ENCODE results near the gene RBM7. TPM values are rescaled to one million over a fixed set of nuclear protein-coding genes. Genes with fewer than 3 reads are reported as not detected.
A peak's percentile ranks its signal among the peaks of the same experiment; 100 is the strongest.

The RBM7 gene
- total RNA-seq, 1 donor from 2014 or later, result 37.6 TPM

- no peak for DNase-seq (ENCODE audit: low spot score)
- H3K27me3 Mint-ChIP-seq (ENCODE audit: low read depth), result no peaks in the 10 kb centered on the region
Observed at GRCh38 chr11:114397349-114397982, 3.0 kb upstream of the RBM7 start.

DNA sequence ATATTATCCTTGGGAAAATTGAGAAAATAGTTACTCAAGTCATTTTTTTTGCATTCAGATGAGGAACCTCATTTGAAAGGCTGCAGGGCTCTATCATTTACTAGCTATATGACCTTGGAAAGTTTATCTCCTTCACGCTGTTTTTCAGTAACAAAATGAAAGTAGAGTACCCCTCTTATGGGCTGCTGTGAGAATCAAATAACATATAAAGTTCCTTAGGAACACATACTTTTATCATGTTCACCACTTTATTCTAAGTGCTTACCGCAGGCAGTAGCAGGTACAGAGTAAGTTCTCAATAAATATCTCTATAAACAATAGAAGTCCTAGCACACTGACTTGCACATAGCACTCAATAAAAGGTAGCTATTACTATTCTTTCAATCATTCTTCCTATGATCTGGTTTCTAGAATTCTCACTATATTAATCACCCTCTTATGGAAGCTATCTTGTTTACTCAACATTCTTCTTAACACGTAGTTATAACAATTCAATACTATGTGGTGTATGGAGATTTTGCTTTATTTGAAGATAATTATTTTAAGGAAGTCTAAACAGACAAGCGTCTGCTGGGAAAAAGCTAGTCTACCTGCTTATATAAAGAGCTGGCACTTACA, 2.1 kb upstream of the RBM7 start:
- Mint-ChIP-seq H3K27me3 (ENCODE audit: low read depth) (no peaks in the 10 kb centered on the region), H3K4me1 (ENCODE audit: low read depth) (peaks cover 35% of the 10 kb centered on the region), H3K36me3 (ENCODE audit: low read depth) (peaks cover 4% of the 10 kb centered on the region), H3K9me3 (ENCODE audit: low read depth) (no peaks in the 10 kb centered on the region), H3K4me3 (ENCODE audit: unreplicated experiment) (no peak overlapping the region), H3K27ac (ENCODE audit: unreplicated experiment) (no peak overlapping the region)
- no peak for TF ChIP-seq CTCF (IDR thresholded peaks at IDR 0.05)
- no peak for DNase-seq (ENCODE audit: low spot score)

More at GRCh38 chr11:114397349-114397982, 3.0 kb upstream of the RBM7 start:
- H3K36me3 Mint-ChIP-seq (ENCODE audit: low read depth), result peaks cover 2% of the 10 kb centered on the region
- no peaks in the 10 kb centered on the region for H3K9me3 Mint-ChIP-seq (ENCODE audit: low read depth)
- no peak overlapping the region for H3K27ac Mint-ChIP-seq (ENCODE audit: unreplicated experiment)
- H3K4me1 Mint-ChIP-seq (ENCODE audit: low read depth), result peaks cover 29% of the 10 kb centered on the region
- no peak for TF ChIP-seq CTCF (IDR thresholded peaks at IDR 0.05)
- no peak overlapping the region for H3K4me3 Mint-ChIP-seq (ENCODE audit: unreplicated experiment)

DNA sequence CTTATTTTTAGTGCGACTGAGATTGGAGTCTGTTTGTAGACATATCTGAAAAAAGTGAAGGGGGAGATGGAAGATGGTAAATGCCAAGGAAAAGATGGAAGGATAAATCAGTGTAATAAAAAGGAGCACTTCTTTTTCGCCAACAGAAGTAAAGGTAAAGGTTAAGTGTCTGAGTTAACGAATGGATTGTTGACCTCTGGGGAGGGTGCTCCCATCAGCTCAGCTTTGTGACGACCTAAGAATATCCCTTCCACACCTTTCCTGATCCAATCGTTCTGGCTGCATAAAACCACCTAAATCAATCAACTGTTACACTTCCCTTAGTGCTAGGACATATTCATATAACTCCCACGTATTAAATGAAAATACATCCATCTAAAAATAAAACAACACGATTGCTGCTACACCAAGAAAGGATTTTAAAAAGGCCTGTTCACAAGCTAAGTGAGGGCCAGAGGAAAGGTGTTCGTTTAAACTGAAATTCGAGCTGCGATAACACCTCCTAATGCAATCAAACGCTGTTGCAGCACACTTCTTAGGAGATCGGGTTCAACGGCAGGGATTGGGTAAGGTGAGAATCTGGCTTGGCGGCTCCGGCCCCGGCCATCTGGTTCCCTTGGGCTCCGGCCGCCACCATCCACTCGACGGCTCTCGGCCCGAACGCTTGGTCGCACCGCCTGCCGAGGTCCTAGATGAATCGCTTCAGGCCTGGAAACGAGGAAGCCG, 813 bp upstream of the RBM7 start:
- H3K27ac Mint-ChIP-seq (ENCODE audit: unreplicated experiment), result peak overlapping the region; percentile 100
- no peak for TF ChIP-seq CTCF (IDR thresholded peaks at IDR 0.05)
- H3K36me3 Mint-ChIP-seq (ENCODE audit: low read depth), result peaks cover 8% of the 10 kb centered on the region
- no peaks in the 10 kb centered on the region for H3K9me3 Mint-ChIP-seq (ENCODE audit: low read depth)
- no peak for DNase-seq (ENCODE audit: low spot score)
- peak overlapping the region; percentile 98 for H3K4me3 Mint-ChIP-seq (ENCODE audit: unreplicated experiment)
- H3K27me3 Mint-ChIP-seq (ENCODE audit: low read depth), result no peaks in the 10 kb centered on the region
- peaks cover 42% of the 10 kb centered on the region for H3K4me1 Mint-ChIP-seq (ENCODE audit: low read depth)

DNA sequence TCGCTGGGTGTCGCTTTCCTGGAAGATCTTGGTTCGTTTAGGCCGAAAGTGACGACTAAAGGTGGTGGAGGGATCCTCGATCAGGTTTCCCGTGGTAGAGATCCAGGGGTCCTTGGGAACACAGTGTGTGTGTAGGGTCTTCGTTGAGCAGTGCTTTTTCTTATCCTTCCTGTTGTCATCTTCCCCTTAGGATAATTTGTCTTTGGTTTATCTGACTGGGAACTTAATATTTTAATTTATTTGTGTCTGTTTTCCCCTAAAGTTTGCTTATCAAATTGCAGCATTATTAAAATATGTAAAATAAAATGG, 403 bp downstream of the RBM7 start:
- H3K4me3 Mint-ChIP-seq (ENCODE audit: unreplicated experiment), result peak overlapping the region; percentile 98
- peaks cover 46% of the 10 kb centered on the region for H3K4me1 Mint-ChIP-seq (ENCODE audit: low read depth)
- H3K9me3 Mint-ChIP-seq (ENCODE audit: low read depth), result no peaks in the 10 kb centered on the region
- no peak for DNase-seq (ENCODE audit: low spot score)
- H3K27ac Mint-ChIP-seq (ENCODE audit: unreplicated experiment), result peak overlapping the region; percentile 100
- TF ChIP-seq CTCF (IDR thresholded peaks at IDR 0.05), result peak; percentile 32
- H3K36me3 Mint-ChIP-seq (ENCODE audit: low read depth), result peaks cover 14% of the 10 kb centered on the region
- H3K27me3 Mint-ChIP-seq (ENCODE audit: low read depth), result no peaks in the 10 kb centered on the region

GRCh38 chr11:114401311-114401710, 845 bp downstream of the RBM7 start:
- H3K9me3 Mint-ChIP-seq (ENCODE audit: low read depth), result no peaks in the 10 kb centered on the region
- H3K27me3 Mint-ChIP-seq (ENCODE audit: low read depth), result no peaks in the 10 kb centered on the region
- H3K36me3 Mint-ChIP-seq (ENCODE audit: low read depth), result peaks cover 17% of the 10 kb centered on the region
- no peak for DNase-seq (ENCODE audit: low spot score)
- peak overlapping the region; percentile 98 for H3K4me3 Mint-ChIP-seq (ENCODE audit: unreplicated experiment)
- TF ChIP-seq CTCF (IDR thresholded peaks at IDR 0.05), result no peak
- H3K4me1 Mint-ChIP-seq (ENCODE audit: low read depth), result peaks cover 46% of the 10 kb centered on the region
- peak overlapping the region; percentile 100 for H3K27ac Mint-ChIP-seq (ENCODE audit: unreplicated experiment)
